ENCODE results near the gene PPP6R3.
"Not testable (repeated sequence)": the region's sequence is repeated elsewhere in the genome, so short reads cannot be mapped to it uniquely, and the experiment has no call there.

Gene PPP6R3

DNA sequence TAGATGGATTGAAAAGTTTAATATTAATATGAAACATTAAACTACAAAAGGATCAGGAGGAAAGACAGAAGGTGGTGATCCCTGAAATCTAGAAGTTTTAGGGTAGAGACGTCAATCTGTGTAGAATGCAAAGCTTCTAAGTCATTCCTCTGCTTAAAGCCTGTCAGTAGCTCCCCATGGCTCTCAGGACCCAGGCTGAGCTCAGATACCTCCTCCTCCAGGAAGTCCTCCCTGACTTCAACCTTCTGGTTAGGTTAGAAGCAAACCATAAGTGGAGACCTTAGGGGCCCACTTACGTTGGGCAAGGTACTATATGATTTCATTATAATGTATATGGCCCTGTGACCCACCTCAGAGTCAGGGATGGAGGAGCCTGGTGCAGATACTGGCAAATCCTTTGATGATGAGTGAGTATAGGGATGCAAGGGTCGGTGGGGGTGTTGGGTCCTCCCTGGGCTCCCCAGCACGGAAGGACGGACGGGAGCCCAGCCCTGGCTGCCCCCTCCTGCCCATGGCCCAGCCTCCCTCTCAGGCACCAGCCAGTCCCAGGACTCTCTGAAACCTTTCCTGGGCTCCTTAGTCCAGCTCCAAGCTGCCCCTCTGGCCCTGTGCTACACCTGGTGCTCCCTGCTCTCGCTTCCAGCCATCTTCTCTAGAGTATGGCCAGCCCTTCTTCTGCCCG, 3.2 kb upstream of the PPP6R3 start:
- no peak for DNase-seq (ENCODE audit: low read depth, low spot score)

DNA sequence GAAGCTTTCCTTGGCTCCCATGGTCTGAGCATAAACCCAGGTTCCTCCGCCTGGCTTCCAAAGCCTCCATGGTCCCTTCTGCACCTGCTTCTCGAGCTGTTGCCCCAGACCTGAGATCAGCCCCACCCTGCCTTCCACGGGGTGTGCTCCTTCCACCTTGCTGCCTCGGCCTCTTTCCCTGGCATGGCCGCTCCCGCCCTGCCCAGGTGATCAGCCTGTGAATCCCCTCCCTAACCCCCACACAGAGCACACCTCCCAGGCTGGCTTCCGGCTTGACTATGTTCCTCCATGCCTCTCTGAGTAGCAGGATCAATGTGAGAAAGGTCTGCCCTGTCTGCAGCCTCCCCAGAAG, 2.7 kb upstream of the PPP6R3 start:
- DNase-seq (ENCODE audit: low read depth, low spot score): no peak

DNA sequence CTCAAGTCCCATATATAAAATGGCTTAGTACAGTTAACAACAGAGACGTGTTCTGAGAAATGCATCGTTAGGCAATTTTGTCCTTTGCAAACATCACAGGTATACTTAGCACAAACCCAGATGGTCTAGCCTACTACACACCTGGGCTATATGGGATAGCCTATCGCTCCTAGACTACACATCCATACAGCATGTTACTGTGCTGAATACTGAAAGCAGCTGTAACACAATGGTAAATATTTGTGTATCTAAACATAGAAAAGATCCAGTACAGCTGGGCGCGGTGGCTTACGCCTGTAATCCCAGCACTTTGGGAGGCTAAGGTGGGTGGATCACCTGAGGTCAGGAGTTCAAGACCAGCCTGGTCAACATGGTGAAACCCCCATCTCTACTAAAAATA, 2.2 kb upstream of the PPP6R3 start:
- not testable (repeated sequence) for DNase-seq (ENCODE audit: low read depth, low spot score)

DNA sequence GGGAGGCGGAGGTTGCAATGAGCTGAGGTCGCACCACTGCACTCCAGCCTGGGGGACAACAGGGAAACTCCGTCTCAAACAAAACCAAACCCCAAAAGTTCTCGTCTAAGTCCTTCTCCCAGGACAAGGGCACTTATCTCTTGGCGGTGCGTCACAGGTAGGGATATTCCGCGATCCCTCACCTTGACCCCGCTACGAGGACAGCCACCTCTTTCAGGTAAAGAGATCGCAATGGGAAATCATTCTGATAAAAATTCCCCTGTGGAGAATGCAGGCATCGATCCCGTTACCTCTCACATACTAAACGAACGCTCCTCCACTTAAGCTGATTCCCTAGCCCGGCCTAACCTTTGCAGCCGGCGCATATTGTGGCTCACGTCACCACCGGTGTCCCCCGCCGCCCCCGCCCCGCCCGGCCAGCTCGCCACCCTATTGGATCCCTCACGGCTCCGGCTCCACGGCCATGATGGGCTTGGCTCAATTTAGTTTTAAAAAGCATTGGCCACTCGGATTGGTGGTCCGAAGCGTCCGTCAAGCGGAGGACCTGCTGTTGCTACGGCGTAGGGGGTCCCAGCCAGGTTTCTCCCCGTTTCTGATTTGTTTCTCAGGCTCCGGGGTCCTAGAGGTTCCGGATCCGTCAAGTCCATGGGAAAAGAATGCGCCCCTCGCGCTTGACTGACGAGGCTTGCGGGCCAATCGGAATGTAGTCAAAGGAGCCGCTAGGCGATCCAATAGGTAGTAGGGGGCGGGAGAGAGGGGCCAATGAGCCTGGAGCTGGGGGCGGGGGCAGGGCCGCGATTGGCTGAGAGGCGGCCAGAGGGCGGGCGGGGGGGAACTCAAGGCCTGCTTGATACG, 439 bp upstream of the PPP6R3 start:
- peak; percentile 96 for DNase-seq (ENCODE audit: low read depth, low spot score)

DNA sequence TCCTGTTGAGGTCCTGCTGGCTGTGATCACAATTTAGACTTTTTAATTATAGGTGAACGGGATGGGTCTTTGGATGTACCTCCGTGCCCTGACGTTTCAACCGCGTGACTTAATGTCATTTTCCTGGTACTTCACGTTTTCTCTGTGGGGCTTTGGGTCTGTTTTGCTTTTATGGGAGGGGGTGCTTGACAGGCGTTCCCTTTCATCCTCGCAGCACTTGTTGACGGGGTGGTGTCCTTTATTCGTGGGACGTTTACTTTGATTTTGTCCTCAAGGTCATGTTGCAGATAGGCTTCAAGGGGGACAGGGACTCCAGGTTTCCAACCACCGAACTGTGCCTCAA, 994 bp downstream of the PPP6R3 start:
- no peak for DNase-seq (ENCODE audit: low read depth, low spot score)

DNA sequence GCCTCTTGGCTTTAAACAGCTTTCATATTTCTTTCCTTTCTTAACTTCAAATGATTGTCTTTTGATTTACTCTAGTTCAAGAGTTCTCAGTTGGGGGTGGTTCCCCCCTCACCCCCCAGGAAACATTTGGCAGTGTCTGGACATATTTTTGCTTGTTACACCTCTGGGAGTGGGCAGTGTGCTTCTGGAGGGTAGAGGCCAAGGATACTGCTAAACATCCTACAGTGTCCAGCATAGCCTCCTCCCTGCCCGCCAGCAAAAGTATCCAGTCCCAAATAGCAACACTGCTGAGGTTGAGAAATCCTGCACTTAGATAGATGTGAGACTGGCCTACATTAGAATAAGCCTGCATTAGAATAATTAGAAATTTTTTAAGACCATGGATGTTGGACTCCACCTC, 3.2 kb downstream of the PPP6R3 start:
- DNase-seq (ENCODE audit: low read depth, low spot score): no peak

DNA sequence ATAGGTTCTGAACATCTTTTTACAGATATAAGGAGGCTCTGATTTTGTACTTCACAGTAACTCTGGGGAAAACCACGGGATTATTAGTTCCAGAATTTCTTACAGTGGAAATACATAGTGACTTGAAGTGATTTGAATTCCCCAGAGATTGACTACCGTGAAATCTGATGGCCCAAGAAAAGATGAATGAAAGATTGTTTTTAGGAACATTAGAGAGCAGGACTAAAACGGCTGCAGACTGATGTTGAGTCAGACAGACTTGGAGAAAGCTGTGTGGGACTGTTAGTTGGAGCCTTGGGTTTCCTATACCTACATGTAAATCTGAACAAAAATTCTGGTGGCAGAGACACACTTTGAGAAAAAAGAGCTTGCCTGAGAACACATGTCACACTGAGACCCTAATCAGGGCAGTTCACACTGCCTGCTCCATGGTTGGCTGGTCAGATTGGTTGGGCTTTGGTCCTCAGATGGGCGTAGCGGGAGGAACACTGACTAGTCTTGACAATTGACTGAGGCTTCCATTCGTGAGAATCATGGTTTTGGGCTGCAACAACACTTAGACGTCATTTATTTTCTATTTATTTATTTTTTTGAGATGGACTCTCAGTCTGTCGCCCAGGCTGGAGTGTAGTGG, 6.8 kb downstream of the PPP6R3 start:
- no peak for DNase-seq (ENCODE audit: low read depth, low spot score)

DNA sequence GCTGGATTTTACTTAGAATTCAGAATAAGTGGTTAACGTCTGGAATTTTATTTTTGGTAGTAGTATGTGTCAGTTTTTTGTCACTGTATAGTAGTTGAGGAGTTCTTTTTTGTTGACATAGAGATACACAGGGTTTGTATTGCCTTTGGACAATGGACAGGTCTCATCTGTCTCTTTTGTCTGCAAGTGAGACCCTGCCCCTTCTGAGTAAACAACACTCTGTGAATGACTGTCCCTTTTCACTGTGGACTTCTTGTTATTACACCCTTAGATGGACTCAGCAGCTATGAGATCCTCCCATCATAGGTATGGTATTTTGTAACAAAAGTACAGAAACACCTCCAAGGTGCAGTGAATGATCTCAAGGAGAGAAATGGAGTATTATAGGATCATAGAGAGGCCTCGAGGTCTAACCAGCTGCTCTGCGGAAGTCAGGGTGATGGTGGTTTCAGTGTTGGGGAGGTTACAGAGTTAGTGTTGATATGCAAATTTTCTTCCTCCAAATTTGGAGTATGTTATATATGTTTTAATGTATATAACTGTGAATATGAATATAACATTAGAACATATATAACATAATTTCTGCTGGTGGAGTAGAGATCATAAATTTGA, 7.8 kb downstream of the PPP6R3 start:
- DNase-seq (ENCODE audit: low read depth, low spot score): no peak

DNA sequence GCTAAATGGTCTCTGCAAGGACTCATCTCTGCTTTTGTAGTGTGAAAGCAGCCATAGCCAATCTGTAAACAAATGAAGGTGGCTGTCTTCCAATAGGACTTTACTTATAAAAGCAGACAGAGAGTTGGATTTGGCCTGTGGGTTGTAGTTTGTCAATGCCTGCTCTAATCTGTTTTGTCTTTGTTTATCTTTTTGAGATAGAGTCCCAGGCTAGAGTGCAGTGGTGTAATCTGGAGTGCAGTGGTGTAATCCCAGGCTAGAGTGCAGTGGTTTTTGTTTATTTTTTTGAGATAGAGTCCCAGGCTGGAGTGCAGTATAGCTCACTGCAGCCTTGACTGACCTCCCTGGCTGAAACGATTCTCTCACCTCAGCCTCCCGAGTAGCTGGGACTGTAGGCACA, 8.6 kb downstream of the PPP6R3 start:
- DNase-seq (ENCODE audit: low read depth, low spot score): no peak

DNA sequence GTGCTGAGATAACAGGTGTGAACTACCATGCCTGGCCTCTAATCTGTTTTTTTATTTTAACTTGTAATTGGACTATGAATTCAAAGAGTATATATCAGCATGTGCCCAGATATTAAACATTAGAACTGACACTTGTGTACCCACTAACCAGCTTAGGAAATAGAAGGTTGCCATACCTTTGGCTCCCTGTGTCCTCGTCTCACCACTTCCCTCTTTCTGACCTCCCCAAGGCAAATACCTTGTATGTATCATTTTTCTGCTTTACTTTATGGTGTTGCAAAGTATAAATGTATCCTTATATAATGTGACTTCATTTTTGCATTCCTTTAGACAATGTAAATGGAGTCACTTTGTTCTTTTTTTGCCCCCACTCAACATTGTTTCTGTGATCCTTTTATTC, 9.1 kb downstream of the PPP6R3 start:
- DNase-seq (ENCODE audit: low read depth, low spot score): no peak

DNA sequence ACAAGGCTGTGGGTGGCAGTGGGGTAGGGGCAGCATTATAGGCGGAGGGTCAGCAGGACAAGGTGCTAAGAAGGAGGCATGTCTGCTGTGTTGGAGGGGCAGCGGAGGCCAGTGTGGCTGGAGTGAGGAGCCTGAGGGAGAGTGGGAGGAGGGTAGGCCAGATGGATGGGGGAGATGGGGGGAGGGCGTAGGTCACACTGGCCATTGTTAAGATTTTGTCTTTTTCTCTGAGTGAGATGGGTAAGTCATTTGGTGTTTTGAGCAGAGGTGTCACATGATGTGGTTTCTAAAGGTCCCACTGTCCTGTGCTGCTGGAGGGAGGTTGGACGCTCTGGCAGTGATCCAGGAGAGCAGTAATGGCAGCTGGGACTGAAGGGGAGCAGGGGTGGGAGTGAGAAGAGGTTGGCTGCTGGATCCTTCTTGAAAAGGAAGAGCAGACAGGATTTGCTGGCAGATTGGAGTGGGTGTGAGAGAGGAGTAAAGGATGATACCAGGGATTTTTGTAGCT, 9.8 kb downstream of the PPP6R3 start:
- no peak for DNase-seq (ENCODE audit: low read depth, low spot score)

DNA sequence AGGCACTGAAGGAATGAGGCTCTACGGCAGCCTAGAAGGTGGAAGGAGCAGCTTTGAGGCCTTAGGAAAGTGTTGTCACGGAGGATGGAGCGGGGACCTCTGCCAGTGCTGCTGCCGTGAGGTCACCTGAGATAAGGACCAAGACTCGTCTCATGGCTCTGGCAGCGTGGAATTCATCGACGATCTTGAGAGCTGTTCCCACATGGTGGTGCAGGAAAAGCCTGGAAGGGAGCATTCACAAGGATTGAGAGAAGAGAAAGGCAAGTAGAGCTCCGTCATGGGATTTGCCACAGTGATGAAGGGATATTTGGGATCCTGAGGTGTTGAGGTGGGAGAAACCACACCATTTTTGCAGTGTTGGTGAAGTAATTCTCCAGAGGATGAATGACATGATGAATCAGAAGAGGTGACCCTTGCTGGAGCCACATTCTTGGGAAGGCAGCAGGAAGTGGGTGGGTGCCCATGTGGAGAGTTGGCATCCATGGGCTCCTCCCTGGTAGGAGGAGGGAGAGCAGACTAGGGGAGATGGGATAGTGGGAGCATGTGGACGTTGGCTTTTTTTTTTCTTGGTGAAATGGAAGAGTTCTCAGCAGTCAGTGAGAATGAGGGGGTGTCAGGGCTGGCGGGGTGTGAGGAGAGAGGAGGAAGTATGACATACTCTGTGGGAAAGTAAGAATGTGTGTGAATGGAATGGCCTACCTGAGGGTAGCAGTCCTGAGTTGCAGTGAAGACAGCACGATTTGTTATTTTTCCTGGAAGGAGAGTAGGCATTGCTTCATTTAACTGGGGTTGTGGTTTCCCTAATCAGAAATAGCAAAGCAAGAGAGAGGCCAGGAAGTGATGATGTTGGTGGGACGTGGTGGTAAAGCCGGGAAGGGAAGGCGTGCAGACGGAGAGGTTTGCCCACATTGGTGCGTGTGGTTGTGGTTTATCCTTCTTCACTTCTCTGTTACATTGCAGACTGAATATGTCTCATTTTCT, 11.1 kb downstream of the PPP6R3 start:
- no peak for DNase-seq (ENCODE audit: low read depth, low spot score)

DNA sequence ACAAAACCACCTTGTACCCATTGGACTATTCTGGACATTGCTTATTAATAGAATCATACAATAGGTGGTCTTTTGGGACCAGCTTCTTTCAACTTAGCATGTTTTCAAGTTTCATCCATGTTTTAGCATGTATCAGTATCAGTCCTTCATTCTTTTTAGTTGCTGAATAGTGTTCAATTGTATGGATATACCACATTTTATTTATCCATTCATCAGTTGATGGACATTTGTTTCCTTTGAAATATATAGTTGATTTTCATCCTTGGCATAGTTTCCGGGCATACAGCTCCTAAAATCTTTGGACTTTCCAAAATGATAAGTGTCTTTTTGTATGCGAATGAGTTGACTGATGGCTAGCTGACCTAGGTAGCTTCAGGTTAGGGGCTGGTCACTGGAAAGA, 12.2 kb downstream of the PPP6R3 start:
- DNase-seq (ENCODE audit: low read depth, low spot score): no peak

DNA sequence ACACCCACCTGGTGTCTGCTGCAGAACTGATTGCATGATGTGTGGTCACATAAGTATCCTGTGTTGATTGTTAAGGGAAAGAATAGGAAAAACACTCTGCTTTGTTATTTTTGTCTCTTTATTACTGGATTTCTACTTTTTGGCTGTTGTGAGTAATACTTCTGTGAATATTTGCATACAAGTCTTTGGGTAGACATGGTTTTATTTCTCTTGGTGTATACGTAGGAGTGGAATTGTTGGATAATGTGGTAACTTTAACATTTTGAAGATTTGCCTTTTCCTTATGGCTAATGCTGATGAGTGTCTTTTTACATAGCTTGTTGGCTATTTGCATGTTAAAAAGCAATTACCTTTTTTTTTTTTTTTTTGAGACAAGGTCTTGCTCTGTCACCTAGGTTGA, 13.1 kb downstream of the PPP6R3 start:
- DNase-seq (ENCODE audit: low read depth, low spot score): no peak

DNA sequence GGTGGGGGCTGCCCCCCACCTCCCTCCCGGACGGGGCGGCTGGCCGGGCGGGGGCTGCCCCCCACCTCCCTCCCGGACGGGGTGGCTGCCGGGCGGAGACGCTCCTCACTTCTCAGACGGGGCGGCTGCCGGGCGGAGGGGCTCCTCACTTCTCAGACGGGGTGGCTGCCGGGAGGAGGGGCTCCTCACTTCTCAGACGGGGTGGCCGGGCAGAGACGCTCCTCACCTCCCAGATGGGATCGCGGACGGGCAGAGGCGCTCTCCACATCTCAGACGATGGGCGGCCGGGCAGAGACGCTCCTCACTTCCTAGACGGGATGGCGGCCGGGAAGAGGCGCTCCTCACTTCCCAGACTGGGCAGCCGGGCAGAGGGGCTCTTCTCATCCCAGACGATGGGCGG, 15.1 kb downstream of the PPP6R3 start:
- not testable (repeated sequence) for DNase-seq (ENCODE audit: low read depth, low spot score)

DNA sequence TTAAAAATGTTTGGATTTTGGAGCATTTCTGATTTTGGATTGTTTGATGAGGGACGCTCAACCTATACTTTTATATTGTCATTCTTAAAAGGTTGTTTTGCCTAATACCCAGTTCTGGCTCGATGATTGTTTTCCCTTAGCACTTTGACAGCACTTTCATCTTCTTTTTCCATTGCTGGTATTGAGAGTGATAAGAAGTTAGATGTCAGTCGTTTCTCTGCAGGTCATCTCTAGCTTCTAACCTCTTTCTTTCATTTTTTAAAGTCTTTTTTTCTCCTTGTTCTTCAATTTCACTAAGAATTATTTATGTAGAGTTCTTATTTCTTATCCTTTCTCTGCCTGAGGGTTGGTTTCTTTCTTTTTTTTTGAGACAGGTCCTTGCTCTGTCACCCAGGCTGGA, 18.8 kb downstream of the PPP6R3 start:
- DNase-seq (ENCODE audit: low read depth, low spot score): no peak

DNA sequence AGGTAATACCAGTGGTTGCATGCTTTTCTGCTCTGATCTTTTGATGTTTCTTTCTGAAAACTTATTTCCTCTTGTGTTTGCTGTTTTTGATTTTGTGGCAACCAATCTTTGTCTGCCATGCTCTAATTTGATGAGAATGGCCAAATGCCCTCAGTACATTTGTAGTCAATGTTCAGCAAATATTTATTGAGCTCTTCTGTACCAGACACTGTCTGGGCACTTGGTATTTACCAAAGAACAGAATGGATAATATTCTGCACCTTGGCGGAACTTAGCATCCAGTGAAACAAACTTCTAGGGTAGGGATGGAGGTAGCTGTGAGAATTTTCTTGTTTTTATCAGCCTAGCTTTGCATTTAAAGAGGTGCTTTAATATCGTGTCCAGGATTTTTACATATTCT, 19.6 kb downstream of the PPP6R3 start:
- no peak for DNase-seq (ENCODE audit: low read depth, low spot score)

DNA sequence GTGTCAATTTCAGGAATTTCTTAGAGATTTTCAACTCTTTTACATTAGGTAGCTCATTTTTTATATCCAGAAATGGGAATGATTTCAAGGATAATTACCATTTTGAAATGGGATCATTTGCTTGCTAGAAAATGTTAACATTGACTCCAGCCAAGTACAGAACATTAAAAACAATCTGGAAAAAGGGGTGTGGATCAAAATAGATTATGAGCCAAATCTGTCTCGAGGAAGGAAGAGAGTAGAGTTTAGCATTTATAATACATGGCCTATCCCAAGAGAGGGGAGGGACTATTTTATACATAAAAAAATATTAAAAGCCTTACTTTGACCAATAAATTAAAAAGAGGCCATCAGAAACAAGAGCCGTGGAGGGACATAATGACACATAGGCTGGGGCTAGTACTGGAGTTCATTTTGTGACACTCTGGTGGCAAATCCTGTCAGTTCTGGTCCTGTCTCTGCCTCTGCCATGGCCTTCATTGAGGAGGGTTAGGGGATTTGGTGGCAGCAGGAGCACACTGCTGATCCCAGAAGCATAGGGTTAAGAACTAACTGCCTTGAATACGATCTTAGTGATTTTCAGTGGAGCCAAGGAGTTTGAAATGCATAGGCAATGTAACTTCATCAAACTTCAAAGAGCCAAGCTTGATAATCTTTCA, 20.4 kb downstream of the PPP6R3 start:
- no peak for DNase-seq (ENCODE audit: low read depth, low spot score)

DNA sequence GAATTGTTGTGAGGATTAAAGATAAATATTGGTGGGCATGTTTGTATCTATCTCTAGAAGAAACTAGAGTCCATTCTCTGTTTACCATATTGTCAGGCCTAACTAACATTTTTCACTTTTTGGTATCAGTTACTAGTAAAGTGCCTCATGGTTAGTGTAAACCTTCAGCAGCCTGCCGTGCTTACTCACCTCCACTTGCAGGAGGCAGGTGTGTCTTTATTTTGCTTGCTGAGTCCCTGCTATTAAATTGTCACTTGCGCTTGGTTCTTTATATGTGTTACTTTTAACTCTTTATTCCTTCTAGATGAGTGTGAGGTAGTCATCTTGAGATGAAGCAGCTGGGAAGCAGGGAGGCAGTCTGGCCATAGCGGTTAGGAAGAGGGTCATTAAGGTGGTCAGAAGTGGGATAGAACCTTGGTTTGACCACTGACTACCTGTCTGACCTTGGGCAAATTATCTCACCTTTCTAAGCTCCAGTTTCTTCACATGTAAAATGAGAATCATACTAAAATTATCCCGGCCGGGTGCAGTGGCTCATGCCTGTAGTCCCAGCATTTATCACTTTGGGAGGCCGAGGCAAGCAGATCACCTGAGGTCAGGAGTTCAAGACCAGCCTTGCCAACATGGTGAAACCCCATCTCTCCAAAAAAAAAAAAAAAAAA, 21.2 kb downstream of the PPP6R3 start:
- DNase-seq (ENCODE audit: low read depth, low spot score): no peak

DNA sequence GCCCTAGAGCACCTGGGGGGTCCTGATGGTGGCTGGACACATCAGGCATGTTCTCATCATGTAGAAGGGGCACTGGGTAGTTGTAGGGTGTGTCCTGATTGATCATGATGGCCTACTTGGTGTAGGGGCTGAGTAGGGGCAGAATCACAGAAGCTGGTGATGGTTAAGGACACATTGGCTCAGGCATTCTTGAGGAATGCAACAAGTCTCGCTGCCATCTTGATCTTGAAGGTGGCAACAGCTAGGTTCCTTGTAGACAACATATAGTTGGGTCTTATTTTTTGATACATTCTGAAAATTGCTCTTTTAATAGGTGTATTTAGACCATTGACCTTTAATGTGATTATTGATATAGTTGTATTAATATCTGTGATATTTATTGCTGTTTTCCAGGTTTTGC, 28.1 kb downstream of the PPP6R3 start:
- no peak for DNase-seq (ENCODE audit: low read depth, low spot score)
